Cardiac muscle cell (in vitro differentiated cells and primary cell): Measurements from ENCODE around the gene TCEANC. TPM values are rescaled to one million over a fixed set of nuclear protein-coding genes. Genes with fewer than 3 reads are reported as not detected.

Experiments
- DNase-seq, 2 donors: peaks; one replicate each; pipeline versions ENCODE4 v3.0.0 to v3.0.0-alpha.2; 2010 to 2017; ENCODE audit warnings: low read depth in 1 of 2, low spot score in 1 of 2
- H3K27ac ChIP-seq: fragments of 200-600 bp; sonication (generic); 2 replicates; pipeline ENCODE4 v1.5.1; 2016
- H3K27me3 ChIP-seq: fragments of 200-600 bp; sonication (generic); 2 replicates; pipeline ENCODE4 v1.6.0; 2016; ENCODE audit warnings: control low read depth
- H3K36me3 ChIP-seq: fragments of 200-600 bp; sonication (generic); 2 replicates; pipeline ENCODE4 v1.5.1; 2016; ENCODE audit warnings: control low read depth
- H3K4me1 ChIP-seq: fragments of 200-600 bp; sonication (generic); 2 replicates; pipeline ENCODE4 v1.8.1; 2017; ENCODE audit warnings: low read depth, mild to moderate bottlenecking, mixed run types
- H3K4me3 ChIP-seq: fragments of 200-600 bp; sonication (generic); 2 replicates; pipeline ENCODE4 v1.5.1; 2016; ENCODE audit warnings: mild to moderate bottlenecking
- H3K9me3 ChIP-seq: fragments of 200-600 bp; sonication (generic); 2 replicates; pipeline ENCODE4 v1.5.1; 2017; ENCODE audit warnings: low read depth, mild to moderate bottlenecking, control low read depth
- polyA plus RNA-seq: library from polyadenylated mRNA; unstranded; fragments of >200 nt; fragmentation: Nextera tagmentation; extraction: Ambion mirVana; gene quantifications from 2 replicates; pipeline ENCODE4 v1.2.1, GENCODE V29; 2016
- total RNA-seq: library from RNA; depleted of rRNA; stranded (reverse); fragments of >200 nt; gene quantifications from 2 replicates; pipeline ENCODE4 v1.2.3, GENCODE V29; 2016
- TF ChIP-seq, protein P1 (sequence below): IDR thresholded peaks from 2 replicates; pipeline ENCODE4 v1.5.1; 2012; ENCODE audit warnings: low read depth, mild to moderate bottlenecking, low read length

Gene TCEANC
- total and polyA plus RNA-seq, 2 experiments from 2014 or later, result 3.5 to 6.9 TPM

DNA sequence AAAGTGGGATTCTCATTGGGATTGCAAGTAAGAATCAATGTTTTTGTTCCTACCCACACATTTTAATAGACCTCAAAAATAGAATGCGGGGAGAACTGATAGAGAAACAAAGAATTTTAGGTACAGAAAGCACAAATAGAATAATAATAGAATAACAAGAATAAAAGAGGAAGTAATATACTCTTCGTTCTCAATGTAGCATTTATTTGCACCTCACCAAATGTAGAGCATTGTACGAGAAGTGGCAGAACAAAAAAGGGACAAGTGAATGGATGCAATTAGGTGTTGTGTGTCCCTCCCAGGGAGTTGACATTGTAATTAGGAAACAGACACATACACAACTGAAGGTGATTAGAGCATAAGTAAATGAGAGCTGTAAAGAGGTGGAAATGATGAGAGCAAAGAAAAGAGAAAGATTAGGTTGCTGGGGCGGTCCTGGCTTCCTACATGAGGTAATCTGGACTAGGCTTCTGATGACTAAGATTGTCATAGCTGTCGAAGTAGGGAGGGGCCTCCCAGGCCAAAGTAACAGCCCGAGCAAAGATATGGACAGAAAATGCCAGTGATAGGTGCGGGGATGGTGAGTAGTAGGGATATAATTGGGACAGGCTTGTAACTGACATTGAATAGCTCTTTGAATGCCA lies 46.4 kb downstream of the TCEANC start:
- DNase-seq, result no peak

DNA sequence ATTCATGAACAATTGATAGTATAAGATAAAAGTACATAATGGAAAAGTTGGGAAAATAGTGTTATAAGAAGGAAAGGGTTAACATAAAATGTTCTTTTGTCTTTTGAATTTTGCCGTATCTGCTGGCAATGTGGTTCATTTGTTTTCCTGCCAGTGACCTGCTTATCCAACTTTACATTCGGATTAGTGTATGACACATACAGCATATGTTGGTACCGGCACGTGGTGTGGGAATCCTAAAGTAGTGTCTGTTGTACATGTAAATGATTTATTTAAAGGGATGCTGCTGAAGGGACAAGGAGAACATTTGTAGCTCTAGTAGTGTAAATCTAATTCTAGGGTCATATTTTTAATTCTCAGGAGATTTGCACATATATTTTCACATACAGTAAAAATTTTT lies 47.4 kb downstream of the TCEANC start:
- Histone ChIP-seq H3K36me3 (no peaks in the 10 kb centered on the region), H3K4me3 (no peak overlapping the region), H3K27ac (no peak overlapping the region), H3K4me1 (no peaks in the 10 kb centered on the region), H3K27me3 (no peaks in the 10 kb centered on the region), H3K9me3 (no peaks in the 10 kb centered on the region)
- TF ChIP-seq, protein P1, sequence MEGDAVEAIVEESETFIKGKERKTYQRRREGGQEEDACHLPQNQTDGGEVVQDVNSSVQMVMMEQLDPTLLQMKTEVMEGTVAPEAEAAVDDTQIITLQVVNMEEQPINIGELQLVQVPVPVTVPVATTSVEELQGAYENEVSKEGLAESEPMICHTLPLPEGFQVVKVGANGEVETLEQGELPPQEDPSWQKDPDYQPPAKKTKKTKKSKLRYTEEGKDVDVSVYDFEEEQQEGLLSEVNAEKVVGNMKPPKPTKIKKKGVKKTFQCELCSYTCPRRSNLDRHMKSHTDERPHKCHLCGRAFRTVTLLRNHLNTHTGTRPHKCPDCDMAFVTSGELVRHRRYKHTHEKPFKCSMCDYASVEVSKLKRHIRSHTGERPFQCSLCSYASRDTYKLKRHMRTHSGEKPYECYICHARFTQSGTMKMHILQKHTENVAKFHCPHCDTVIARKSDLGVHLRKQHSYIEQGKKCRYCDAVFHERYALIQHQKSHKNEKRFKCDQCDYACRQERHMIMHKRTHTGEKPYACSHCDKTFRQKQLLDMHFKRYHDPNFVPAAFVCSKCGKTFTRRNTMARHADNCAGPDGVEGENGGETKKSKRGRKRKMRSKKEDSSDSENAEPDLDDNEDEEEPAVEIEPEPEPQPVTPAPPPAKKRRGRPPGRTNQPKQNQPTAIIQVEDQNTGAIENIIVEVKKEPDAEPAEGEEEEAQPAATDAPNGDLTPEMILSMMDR, result no peak
- no peak for DNase-seq

More for the DNA sequence above, 46.4 kb downstream of the TCEANC start:
- no peaks in the 10 kb centered on the region for H3K9me3 ChIP-seq
- peaks cover 6% of the 10 kb centered on the region for H3K4me1 ChIP-seq
- no peak overlapping the region for H3K27ac ChIP-seq
- H3K4me3 ChIP-seq, result no peak overlapping the region
- no peaks in the 10 kb centered on the region for H3K36me3 ChIP-seq
- no peaks in the 10 kb centered on the region for H3K27me3 ChIP-seq
- TF ChIP-seq, protein P1, result no peak

DNA sequence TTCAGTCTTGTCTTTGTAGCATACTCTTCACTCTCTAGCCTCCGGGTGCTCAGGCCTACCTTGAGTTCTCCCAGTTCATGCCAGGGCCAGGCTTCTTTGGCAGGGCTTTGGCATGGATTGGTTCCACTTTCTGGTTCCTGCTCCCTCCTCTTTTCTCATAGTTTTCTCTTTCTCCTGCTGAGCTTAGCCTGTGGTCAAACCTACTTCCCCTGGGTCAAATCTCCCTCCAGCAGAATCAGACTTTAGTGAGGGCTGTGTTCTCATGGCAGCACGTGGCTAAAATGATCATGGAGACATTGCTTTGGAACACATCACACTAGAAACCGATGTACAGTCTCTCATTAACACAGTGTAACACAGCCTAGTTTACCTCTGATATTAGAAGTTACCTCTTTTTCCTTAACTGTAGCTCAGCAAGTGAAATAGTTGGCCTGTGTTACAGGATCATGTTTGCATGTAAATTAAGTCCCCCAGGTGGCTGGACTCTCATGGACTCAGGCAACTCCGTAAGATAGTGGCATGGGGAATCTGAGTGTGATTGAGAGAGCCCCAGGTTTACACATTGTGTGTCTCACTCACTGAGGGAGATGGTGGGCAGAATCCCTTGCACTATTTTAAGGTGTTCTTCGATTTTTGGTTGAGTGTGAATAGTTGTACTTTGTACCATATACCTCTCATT lies 49.3 kb downstream of the TCEANC start:
- no peak overlapping the region for H3K4me3 ChIP-seq
- H3K27ac ChIP-seq, result no peak overlapping the region
- H3K27me3 ChIP-seq, result no peaks in the 10 kb centered on the region
- TF ChIP-seq, protein P1, result no peak
- no peaks in the 10 kb centered on the region for H3K4me1 ChIP-seq
- no peak for DNase-seq
- no peaks in the 10 kb centered on the region for H3K36me3 ChIP-seq
- no peaks in the 10 kb centered on the region for H3K9me3 ChIP-seq

DNA sequence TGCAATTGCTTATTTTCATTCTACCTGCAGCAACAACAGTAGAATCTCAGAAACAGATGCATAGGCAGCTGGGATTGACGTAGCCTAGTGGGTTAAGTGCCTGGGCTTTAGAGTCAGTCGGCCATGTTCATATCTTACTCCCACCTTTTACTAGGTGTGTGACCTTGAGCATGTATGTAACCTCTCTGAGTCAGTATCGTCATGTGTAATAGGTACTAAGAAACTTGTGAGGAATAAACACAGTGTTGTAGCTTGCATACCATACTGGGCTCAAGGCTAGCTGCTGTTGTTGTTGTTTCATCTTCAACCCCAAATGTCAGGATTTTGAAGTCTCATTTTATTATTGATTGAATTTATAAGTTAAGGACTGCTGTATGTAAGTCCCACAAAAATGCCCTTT lies 50.2 kb downstream of the TCEANC start:
- no peak overlapping the region for H3K27ac ChIP-seq
- DNase-seq, result no peak
- no peak overlapping the region for H3K4me3 ChIP-seq
- H3K4me1 ChIP-seq, result no peaks in the 10 kb centered on the region
- TF ChIP-seq, protein P1, result no peak
- H3K27me3 ChIP-seq, result no peaks in the 10 kb centered on the region
- no peaks in the 10 kb centered on the region for H3K9me3 ChIP-seq
- no peaks in the 10 kb centered on the region for H3K36me3 ChIP-seq

DNA sequence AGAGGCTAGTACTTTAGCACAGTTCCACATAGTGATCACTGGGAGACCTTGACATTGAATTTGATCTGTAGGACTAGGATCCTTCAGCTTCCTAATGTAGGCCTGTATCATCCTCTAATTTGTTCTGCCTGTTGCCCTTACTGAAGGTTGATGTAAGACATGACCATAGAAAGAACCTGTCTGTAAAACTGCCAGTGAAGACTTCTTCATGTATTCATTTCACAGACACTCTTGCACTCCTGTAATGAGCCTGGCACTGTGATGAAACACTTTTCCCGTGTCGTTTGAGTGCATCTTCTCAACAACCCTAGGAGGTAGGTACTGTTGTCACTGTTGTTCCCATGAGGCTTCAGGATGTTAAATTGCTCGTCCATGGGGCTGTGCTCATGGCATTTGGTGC lies 50.6 kb downstream of the TCEANC start:
- no peak overlapping the region for H3K4me3 ChIP-seq
- H3K36me3 ChIP-seq, result peaks cover 1% of the 10 kb centered on the region
- no peaks in the 10 kb centered on the region for H3K27me3 ChIP-seq
- H3K9me3 ChIP-seq, result no peaks in the 10 kb centered on the region
- TF ChIP-seq, protein P1, result no peak
- H3K4me1 ChIP-seq, result no peaks in the 10 kb centered on the region
- H3K27ac ChIP-seq, result no peak overlapping the region
- no peak for DNase-seq
